ENCODE data around the gene VAT1L.

DNA sequence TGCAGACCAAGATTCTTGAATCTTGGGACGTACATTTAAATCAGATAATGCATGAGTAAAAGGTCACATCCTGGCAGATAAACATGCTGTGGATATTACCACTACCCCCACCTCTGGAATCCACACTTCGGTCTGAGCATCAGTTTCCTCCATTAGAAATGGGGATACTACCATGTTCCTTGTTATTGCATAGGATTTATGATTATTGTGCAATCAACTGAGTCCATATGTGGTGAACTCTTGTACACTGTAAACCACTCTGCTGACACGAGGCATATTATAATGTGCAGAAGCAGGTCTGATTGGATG, 108.7 kb downstream of the VAT1L start:
- TF ChIP-seq POLR2AphosphoS5 (IDR thresholded peaks at IDR 0.05; ENCODE audit: low read depth, low read length) (no peak), POLR2A (IDR thresholded peaks at IDR 0.05; ENCODE audit: low read depth, low read length) (no peak)

Data from GM12892 (cell line).